NCI-H1694 treated with DMSO at 0.1 percent for 48 hours (cell line): Measurements from ENCODE around the gene MPC2.
"Not testable (repeated sequence)": the region's sequence is repeated elsewhere in the genome, so short reads cannot be mapped to it uniquely, and the experiment has no call there.

Source experiments
- DNase-seq: peaks from one replicate; lab custom pipeline; 2025; lab: John Stamatoyannopoulos, UW

MPC2 gene

GRCh38 chr1:167904652-167905130 is 32.2 kb downstream of the MPC2 start:
- no peak for DNase-seq

GRCh38 chr1:167900907-167901306 is 36.0 kb downstream of the MPC2 start:
- no peak for DNase-seq

- no peak for DNase-seq
Observed at GRCh38 chr1:167899253-167899681, 37.6 kb downstream of the MPC2 start.

- no peak for DNase-seq
Observed at GRCh38 chr1:167898578-167899222, 38.2 kb downstream of the MPC2 start.

GRCh38 chr1:167893798-167894197 is 43.1 kb downstream of the MPC2 start:
- no peak for DNase-seq

- DNase-seq, result no peak
Observed at GRCh38 chr1:167890400-167890799, 46.5 kb downstream of the MPC2 start.

GRCh38 chr1:167887187-167887586 is 49.7 kb downstream of the MPC2 start:
- not testable (repeated sequence) for DNase-seq

- no peak for DNase-seq
Observed at GRCh38 chr1:167882376-167882775, 54.5 kb downstream of the MPC2 start.

GRCh38 chr1:167881786-167882185 is 55.1 kb downstream of the MPC2 start:
- DNase-seq, result no peak

- no peak for DNase-seq
Observed at GRCh38 chr1:167881069-167881468, 55.8 kb downstream of the MPC2 start.

GRCh38 chr1:167880580-167881021 is 56.3 kb downstream of the MPC2 start:
- DNase-seq, result no peak

GRCh38 chr1:167879508-167879907 is 57.4 kb downstream of the MPC2 start:
- DNase-seq, result no peak

- DNase-seq, result no peak
Observed at GRCh38 chr1:167878372-167879160, 58.3 kb downstream of the MPC2 start.

- DNase-seq, result no peak
Observed at GRCh38 chr1:167876597-167877175, 60.2 kb downstream of the MPC2 start.

GRCh38 chr1:167871331-167871730 is 65.5 kb downstream of the MPC2 start:
- no peak for DNase-seq

- DNase-seq, result not testable (repeated sequence)
Observed at GRCh38 chr1:167869157-167870001, 67.5 kb downstream of the MPC2 start.

GRCh38 chr1:167866739-167867414 is 70.0 kb downstream of the MPC2 start:
- not testable (repeated sequence) for DNase-seq
